ENCODE results near the gene RETREG2.
A peak's percentile ranks its signal among the peaks of the same experiment; 100 is the strongest.

RETREG2 gene, protein sequence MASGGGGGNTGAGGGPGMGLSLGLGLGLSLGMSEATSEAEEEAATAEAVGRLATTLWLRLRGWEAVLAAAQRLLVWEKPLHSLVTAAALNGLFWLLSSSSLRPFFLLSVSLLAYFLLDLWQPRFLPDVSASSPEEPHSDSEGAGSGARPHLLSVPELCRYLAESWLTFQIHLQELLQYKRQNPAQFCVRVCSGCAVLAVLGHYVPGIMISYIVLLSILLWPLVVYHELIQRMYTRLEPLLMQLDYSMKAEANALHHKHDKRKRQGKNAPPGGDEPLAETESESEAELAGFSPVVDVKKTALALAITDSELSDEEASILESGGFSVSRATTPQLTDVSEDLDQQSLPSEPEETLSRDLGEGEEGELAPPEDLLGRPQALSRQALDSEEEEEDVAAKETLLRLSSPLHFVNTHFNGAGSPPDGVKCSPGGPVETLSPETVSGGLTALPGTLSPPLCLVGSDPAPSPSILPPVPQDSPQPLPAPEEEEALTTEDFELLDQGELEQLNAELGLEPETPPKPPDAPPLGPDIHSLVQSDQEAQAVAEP

DNA sequence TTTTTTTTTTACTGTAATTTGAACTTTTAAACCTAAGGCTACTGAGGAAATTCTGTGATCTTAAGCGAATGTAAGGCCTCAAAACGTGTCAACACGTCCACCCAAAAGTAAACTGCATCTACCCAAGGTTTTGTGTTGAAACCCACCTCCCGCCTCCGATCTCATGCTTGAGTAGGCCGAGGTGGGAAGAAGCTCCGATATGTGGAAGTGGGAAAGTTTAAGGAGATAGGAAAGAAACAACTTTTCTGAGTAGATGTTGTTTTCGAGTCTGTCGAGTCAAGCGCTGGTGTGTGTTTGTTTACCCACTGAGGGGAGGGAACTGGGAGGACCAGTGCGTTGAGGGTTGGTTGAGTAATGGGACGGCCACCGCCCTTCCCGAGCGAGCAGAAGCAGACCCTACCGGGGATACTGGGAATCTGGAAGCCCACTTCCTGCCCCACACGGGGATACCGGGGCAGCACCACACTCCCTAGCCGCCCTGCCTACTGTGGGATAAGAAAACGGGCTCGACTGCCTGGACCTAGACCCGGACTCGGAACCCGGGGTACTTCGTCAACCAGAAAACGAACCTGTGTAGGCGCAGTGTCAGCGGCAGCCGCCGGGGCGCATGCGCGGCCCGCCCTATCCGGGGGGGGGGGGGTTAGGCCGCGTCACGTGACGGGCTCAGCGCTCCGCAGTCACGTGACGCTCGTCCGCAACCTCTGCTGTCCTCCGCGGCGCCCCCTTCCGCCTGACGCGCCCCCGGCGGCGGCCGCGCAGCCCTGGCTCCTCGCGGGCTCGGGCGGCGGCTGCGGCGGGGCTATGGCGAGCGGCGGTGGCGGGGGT, at the start of gene RETREG2:
Gene RETREG2, plus strand, starts transcription at position 724 of the 825 bp plus-strand sequence. Its CDS starts 78 bp downstream, at position 802.
- DNase-seq: peak; percentile 82

DNA sequence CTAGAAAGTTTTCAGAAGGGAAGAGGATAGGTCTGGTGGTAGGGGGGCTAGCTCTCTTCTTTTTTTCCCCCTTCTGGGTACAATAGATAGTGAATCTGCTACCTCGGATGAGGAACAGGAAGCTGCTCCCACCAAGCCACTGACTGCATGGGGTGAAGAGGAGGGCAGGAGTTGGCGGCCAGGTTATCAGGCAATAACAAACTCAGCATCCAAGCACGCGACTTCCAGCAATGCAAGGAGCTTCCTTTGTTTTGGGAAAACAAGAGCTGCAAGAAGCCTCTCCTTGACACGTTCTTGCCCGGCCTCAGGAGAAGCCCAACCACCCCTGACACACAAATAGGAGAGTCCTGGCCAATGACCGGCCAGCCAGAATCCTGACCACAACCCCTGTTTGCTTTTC, 49.7 kb upstream of the RETREG2 start:
- DNase-seq: no peak

DNA sequence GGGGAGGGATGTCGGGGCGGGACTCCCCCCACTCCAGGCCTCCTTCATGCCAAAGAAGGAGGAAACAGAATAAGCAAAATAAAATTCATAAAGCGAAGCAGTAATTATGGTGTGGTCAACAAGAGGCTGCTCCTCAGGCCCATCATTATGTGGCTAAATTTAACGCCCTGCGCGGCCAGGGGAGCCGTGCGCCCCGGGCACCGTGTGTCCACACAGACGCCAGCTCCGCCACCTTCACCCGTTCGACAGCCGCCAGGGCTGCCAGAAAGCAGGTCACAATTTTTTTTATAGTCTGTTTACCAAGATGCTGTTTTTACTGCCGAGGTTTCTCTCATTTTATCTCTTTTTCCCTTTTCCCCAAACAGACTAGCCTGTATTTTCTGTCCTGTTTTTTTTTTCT, 48.5 kb upstream of the RETREG2 start:
- DNase-seq: no peak

DNA sequence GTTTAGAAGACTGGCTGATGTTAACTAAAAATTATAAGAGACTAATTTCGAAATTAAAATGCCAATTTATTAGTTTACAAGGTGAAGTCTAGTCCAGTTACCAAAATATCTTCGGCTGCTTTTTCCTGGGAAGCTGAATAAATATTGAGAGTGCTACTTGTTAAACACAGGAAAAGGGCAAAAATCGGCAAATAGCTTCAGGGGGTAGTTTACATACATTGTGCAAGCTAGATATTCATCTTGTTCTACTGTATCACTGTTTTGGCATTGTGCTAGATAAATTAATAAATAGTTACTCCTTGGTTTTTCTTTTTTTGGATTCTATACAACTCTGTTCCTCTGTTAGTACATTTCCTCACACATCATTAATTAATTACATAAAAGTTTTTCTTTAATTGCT, 46.7 kb upstream of the RETREG2 start:
- DNase-seq: no peak

DNA sequence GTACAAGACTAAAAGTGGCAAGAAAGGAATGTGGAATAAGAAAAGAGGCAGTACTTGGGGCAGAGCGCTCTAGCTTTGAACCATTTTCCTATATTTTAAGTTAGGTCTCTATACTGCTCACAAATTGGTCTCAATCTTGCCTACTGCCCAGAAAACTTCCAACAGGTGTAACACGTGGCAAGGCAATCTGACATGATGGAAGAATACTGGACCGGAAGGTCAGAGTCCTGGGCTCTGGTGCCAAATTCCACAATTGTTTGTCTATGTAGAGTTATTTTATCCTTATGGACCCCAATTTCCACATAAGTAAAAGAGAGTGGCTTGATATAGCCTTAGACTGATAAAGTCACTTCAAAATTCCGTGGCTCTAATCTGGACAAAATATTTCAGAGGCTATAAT, 46.3 kb upstream of the RETREG2 start:
- DNase-seq: no peak

DNA sequence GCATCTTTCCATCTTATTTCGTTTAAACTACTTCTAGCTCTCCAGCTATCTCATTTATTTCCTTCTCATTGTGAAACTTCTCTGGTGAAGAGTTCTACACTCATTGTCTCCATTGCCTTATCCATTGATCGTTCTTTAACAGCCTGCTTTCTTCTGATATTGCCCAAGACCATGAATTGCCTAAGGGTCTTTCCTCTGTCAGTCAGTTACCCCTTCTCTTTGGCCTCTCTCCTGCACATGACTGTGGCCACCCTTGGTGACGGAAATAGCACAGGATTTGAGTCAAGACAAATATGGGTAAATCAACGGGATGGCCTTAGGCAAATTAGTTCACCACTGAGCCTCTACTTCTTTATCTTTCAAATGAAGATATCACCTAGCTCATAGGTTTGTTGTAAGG, 44.1 kb upstream of the RETREG2 start:
- DNase-seq: no peak

DNA sequence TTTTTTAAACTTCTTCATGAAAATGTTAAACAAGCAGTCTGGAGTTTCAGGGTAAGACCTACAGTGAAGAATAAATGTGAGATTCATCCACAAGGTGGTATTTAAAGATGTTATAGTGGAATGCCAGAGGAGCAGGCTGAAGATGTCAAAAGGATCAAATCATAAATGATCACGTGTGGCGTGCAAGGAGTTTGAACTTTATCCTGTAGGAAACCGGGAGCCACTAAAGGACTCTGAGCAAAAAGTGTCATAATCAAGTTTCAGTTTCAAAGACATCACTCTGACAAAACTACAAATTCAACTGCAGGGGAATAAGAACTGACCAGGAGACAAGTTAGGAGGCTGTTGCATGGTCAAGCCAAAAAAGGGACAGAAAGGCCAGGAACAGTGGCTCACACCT, 37.4 kb upstream of the RETREG2 start:
- no peak for DNase-seq

DNA sequence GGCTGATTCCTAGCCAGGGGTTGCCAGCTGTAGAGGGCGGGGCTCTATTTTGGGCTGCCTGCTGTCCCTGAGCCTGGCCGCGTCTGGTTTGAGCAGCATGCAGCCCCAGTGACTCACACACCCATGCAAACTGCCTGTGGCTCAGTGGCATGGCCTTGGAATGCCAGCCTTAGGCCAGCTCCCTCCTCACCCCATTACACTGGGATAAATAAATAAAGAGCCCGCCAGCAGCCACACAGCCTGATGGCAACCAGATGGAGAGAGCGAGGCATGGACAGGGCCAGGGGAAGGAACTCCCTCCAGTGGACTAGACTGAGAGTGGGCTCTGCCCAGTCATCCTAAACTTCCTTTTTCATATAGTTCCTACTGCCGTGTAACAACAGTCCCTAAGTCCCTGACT, 35.7 kb upstream of the RETREG2 start:
- no peak for DNase-seq

DNA sequence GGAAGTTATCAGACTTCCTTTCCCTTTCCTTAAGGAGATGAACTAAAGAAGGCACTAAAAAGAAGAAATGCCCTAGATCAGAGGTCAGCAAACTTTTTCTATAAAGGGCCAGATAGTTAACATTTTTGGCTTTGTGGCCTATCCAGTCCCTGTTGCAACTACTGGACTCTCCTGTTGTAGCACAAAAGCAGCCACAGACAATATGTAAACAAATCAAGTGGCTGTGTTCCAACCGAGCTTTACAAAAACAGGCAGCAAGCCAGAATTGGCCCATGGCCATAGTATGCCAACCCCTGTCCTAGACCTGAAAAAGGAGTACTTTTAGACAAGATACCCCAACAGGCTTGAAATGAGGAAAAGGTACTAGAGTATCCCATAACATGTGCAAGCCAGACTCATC, 28.4 kb upstream of the RETREG2 start:
- DNase-seq: peak; percentile 52

DNA sequence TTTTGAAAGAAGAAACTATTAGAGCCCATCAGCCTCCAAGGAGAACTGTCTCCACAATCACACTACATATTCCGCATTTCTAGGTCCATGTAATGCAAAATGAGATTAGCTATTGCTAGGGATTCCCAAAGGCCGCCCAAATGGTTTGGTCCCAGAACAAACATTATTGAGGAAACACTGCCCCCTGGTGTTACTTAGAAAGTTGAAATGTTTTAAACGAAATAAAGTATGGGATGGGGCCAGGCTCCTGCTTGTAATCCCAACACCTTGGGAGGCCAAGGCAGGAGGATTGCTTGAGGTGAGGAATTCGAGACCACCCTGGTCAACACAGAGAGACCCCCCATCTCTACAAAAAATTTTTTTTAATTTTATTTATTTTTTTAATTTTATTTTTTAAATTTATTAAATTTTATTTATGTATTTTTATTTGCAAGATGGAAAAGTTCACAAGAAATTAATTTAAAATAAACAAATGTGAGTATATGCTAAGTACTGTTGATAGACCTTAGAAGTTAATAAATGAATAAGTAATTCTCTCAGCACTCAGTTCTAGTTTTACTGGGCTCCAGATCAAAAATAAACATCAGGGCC, 22.9 kb upstream of the RETREG2 start:
- DNase-seq: peak; percentile 66

DNA sequence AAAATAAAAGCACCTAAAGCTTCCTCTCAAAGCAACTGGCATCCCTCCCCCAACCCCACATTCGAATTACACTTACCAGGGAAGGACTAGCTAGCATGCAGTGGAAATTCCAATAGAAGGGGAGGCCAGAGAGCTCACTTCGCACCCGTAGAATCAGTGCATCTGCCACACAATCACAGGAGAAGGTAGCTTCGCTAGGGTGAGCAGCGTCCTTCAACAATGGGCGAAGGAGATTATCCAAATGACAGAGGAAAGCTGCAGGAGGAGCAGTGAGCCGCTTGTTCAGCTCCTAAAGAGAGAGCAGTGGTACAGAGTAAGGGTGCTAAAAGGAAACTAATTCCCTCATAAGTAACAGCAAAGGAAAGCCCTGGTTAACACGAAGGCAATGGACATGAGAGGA, 20.7 kb upstream of the RETREG2 start:
- no peak for DNase-seq

DNA sequence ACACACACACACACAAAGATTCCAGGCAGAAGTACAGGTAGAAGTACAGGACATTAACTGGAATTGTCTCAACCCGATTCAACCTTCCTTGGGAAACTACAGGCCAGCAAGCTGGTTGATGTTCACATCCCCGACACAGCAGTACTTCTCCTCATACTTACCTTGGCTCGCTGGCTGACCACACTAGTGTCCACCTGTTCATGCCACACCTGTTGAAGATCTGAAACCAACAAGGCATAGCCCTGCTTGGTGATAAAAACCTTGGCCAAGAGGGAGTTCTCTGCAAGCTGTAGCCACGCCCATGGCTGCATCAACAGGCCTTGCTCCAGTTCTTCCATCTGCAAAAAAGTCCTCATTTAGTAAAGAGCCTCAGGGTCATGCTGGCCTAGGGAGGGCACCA, 20.1 kb upstream of the RETREG2 start:
- DNase-seq: no peak

DNA sequence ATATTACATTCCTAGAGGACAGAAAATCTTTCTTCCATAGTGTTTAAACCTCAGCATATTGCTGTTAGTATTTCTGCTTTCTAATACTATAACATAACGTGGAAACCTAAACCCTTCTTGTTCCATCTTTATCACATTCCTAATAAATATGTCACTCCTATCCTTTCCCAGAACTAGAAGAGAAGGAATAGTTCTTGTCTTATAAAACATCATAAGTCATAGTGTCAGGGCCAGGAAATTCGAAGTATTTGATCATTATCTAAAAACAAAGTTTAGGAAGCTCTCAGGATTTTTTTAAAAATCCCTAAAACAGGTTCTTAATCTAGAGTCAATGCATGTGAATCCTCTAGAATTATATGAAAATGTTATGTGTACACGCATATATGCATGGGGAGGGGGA, 19.5 kb upstream of the RETREG2 start:
- DNase-seq: no peak

DNA sequence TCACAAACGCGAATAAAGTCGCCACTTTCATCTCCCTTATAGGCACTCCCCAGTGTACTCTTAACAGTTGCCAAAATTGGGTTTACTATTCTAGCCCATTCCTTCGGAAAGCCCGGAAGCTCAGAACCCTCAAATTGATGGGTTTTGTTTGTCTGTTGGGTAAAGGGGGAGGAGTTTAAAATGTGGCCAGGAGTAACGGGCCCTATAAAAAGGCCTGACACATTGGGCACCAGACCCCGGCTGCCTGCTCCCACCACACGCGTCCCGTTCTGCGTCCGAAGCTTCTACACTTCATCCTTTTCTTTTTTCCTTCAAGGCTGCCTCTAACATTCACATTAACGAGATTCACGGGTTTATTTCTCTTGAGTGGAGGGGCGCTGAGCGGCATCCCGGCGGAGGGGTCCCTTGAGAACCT, 18.3 kb upstream of the RETREG2 start:
- no peak for DNase-seq

DNA sequence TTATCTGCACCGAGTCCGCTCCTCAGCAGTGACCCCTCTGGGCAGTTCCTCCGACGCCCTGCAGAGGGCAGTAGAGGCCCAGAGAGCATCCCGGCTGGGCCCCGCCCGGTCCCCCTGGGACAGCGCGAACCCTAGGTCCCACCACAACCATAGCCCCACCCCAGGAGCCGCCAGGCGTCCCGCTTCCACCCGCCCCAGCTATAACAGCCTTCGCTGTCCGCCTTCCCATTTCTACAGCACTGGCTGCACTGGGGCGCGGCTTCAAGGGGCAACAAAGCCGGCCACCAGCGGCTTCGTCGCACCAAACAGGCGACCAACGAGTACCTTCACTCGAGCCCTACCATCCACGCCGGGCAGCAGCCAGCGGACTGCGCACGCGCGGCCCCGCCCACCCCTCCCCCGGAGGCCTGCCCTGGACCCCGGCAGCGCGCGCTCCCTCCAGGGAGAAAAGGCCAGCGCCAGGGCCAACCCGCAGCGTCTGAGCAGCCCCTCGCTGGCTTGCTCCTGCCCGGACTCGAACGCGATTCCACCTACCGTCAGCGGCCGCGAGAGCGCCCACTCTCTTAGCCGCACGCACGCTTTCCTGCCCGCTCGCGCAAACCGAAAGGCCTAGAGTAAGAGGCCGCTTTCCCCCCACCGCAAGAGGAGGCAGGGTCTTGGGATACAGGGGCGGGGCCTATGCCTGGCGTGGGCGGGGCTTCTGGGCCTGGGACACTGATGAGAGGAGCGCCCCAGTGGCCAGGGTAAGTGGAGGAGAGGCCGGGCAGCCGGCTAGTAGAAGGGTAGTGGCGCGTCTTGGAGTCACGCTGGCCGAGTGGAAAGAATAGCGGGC, 17.7 kb upstream of the RETREG2 start, which contains the start of gene NHEJ1:
Gene NHEJ1, minus strand, starts transcription at position 630 of the 832 bp plus-strand sequence. CDS start 2,453 bp downstream, outside the sequence.
- peak; percentile 60 for DNase-seq

DNA sequence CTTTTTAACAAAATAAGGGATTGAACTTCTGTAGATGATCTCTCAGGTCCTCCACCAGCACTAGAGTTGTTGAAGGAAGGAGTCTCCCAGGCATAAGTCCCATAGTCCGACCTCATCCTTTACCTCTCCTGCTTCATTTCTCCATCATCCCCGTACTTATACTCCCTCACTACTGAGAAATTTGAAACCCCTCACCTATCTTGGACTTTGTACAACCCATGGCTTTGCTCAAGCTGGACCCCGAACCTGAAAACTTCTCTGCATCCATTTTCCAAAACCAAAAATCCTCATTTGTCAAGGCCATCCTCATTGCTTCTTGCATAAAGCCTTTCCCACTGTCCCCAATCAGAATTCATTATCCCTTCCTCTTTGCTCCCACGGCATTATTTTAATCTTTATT, 17.0 kb upstream of the RETREG2 start:
- no peak for DNase-seq

DNA sequence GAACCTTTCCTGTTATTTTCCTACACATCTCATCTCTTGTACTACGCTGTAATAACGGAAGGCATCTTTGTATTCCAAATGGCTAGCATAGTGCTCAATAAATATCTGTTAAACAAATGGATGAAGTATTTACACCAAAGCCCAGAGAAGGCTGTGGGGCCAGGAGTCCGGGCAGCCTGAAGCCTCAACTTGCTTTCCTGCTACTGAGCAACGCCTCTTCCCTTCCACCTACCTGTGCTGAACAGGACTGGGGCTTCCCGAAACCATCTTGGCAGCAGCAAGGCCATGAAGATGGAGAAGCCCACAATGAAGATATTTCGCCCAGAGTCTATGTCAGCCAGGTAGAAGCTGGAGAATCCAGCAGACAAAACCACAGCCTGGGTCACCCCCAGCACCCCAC, 14.9 kb upstream of the RETREG2 start:
- DNase-seq: no peak

DNA sequence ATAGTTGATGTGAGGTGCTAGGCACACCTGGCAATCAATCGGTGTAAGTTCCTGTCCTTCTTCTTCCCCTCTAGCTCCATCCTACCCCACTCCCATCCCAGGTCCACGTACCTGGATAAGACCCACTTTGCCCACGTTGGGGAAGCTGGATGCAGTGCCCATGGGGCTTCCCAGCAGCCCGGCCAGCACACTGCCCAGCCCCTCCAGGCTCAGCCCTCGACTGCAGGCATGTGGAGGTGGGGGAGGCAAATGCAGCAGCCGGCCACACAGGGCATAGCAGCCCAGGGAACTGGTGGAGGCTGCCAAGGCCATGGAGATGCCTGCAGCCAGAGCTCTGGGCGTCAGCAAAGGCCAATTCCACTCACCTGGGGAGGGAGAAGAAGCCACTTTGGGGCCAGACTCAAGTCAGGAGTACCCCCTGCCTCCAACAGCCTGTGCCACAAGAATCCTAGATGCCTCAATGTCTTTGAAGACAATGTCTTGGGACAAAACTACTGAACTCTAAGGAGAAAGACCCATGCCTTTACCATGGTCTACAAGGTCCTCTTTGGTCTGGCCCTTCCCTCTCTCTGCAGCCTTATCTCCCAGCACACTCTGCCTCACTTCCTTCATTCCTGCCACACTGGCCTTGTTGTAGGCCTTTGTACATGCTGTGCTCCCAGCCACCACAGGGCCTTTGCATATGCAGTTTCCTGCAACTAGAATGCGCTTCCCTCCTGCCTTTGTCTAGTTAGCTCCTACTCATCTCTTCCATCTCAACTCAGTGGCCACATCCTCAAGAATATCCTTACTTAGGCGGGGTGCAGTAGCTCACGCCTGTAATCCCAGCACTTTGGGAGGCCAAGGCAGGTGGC, 12.8 kb upstream of the RETREG2 start:
- no peak for DNase-seq

DNA sequence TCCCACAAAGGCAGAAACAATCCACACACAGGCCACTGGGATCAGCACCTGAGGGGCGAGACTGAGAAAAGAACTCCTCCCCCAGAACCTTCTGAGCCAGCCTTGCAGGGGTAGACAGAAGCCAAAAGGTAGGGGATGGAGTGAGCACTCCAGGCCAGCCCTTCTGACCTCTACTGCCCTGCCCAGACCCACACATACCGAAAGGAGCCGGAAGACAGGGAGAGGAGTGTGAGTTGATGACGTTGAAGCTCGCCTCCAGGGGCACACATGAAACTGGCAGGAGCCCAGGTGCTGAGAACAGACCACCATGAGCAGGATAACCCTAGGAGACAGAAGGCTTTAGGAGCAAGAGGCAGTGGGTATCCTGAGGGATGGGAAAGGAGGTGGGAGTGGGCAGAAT, 10.1 kb upstream of the RETREG2 start:
- no peak for DNase-seq

DNA sequence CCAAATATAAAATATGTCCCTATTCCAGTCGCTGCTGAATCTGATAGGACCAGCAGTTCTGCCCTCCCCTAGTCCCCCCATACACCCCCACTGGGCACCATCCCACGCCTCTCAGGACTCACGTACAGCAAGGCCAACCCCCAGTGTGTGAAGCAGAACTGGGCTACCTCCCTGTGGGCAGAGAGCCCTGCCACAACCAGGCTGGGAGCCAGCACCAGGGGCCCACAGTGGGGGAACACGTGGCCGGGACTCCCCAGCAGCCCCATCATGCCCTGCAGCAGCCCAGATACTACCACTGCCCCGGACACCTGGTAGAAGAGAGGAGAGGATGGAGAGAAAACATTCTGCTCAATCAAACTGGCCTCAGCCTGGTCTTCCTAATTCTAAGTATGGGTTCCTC, 9.5 kb upstream of the RETREG2 start:
- DNase-seq: no peak

DNA sequence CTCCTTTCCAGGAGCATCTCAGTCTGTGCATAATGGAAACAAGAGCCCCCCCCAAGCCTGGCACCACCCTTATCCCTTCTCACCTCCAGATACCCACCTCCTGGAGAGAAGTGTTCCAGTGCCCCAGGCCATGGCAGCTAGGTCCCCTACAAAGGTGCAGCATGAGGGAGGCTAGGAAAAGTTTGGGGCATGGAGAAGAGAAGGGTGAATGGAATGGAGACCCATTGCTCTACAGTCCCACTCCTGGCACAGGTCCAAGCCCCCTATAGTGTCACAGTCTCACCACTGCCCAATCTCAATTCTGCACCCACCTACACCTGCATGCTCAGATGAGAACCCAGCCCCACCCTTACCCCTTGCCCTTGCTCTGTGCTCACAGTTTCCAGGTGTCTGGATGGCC, 9.1 kb upstream of the RETREG2 start:
- no peak for DNase-seq
